H9 (cell line): ENCODE measurements around the gene RBMS3. TPM values are rescaled to one million over a fixed set of nuclear protein-coding genes. Genes with fewer than 3 reads are reported as not detected.
"Not testable (repeated sequence)": the region's sequence is repeated elsewhere in the genome, so short reads cannot be mapped to it uniquely, and the experiment has no call there.

Source experiments
- DNase-seq: peaks from one replicate; pipeline ENCODE4 v3.0.0-alpha.2; 2017
- H2AFZ ChIP-seq: one replicate; pipeline ENCODE4 v1.6.1; 2013; ENCODE audit warnings: mild to moderate bottlenecking, low read length, control low read depth, moderate library complexity
- H2AK5ac ChIP-seq: 2 replicates; pipeline ENCODE4 v1.6.1; 2013; ENCODE audit warnings: low read length, control low read depth, mixed read lengths; ENCODE audit not compliant: insufficient read length
- H2BK120ac ChIP-seq: one replicate; pipeline ENCODE4 v1.6.1; 2013; ENCODE audit warnings: low read depth, mild to moderate bottlenecking, low read length, control low read depth, inconsistent platforms; ENCODE audit not compliant: poor library complexity, severe bottlenecking
- H2BK12ac ChIP-seq: 2 replicates; pipeline ENCODE4 v1.6.1; 2013; ENCODE audit warnings: low read length, control low read depth, mixed read lengths, low read depth; ENCODE audit not compliant: insufficient read length
- H2BK15ac ChIP-seq: 2 replicates; pipeline ENCODE4 v1.6.1; 2013; ENCODE audit warnings: low read depth, low read length, control low read depth
- H2BK20ac ChIP-seq: one replicate; pipeline ENCODE4 v1.6.1; 2013; ENCODE audit warnings: low read depth, mild to moderate bottlenecking, low read length, control low read depth, inconsistent platforms; ENCODE audit not compliant: poor library complexity, severe bottlenecking
- H2BK5ac ChIP-seq: 2 replicates; pipeline ENCODE4 v1.6.1; 2013; ENCODE audit warnings: low read length, control low read depth, mixed read lengths; ENCODE audit not compliant: insufficient read length
- H3K14ac ChIP-seq: 2 replicates; pipeline ENCODE4 v1.6.1; 2013; ENCODE audit warnings: low read length, control low read depth; ENCODE audit not compliant: insufficient read depth
- H3K18ac ChIP-seq: 2 replicates; pipeline ENCODE4 v1.6.1; 2013; ENCODE audit warnings: low read depth, mild to moderate bottlenecking, mixed read lengths, low read length, control low read depth; ENCODE audit not compliant: insufficient read length
- H3K23ac ChIP-seq: 2 replicates; pipeline ENCODE4 v1.6.1; 2013; ENCODE audit warnings: low read length, control low read depth, mixed read lengths, low read depth; ENCODE audit not compliant: insufficient read length
- H3K23me2 ChIP-seq: 2 replicates; pipeline ENCODE4 v1.6.1; 2013; ENCODE audit warnings: low read depth, mild to moderate bottlenecking, mixed read lengths, low read length, control low read depth; ENCODE audit not compliant: insufficient read length, poor library complexity, severe bottlenecking
- H3K27ac ChIP-seq: 2 replicates; pipeline ENCODE4 v1.5.1; 2013; ENCODE audit warnings: low read length, control low read depth, mixed read lengths, low read depth; ENCODE audit not compliant: insufficient read length
- H3K27me3 ChIP-seq: 2 replicates; pipeline ENCODE4 v1.6.1; 2013; ENCODE audit warnings: low read length, control low read depth, inconsistent platforms; ENCODE audit not compliant: insufficient read depth
- H3K4ac ChIP-seq: 2 replicates; pipeline ENCODE4 v1.6.1; 2013; ENCODE audit warnings: low read depth, mild to moderate bottlenecking, control low read depth, inconsistent platforms, low read length, moderate library complexity
- H3K4me1 ChIP-seq: 2 replicates; pipeline ENCODE4 v1.6.1; 2013; ENCODE audit warnings: low read length, control low read depth, inconsistent platforms; ENCODE audit not compliant: insufficient read depth
- H3K4me2 ChIP-seq: 2 replicates; pipeline ENCODE4 v1.6.1; 2013; ENCODE audit warnings: low read length, control low read depth, mixed read lengths; ENCODE audit not compliant: insufficient read length, insufficient read depth
- H3K56ac ChIP-seq: 2 replicates; pipeline ENCODE4 v1.6.1; 2013; ENCODE audit warnings: low read depth, mild to moderate bottlenecking, mixed read lengths, low read length, control low read depth; ENCODE audit not compliant: insufficient read length
- H3K79me1 ChIP-seq: 2 replicates; pipeline ENCODE4 v1.6.1; 2013; ENCODE audit warnings: low read depth, mild to moderate bottlenecking, moderate library complexity, low read length, control low read depth, inconsistent platforms; ENCODE audit not compliant: insufficient read depth, poor library complexity, severe bottlenecking
- H3K79me2 ChIP-seq: 2 replicates; pipeline ENCODE4 v1.6.1; 2013; ENCODE audit warnings: low read length, control low read depth, inconsistent platforms; ENCODE audit not compliant: insufficient read depth
- H3K9ac ChIP-seq: 2 replicates; pipeline ENCODE4 v1.6.1; 2013; ENCODE audit warnings: low read length, control low read depth, mixed read lengths; ENCODE audit not compliant: insufficient read length; ENCODE audit errors: extremely low read depth
- H3K9me3 ChIP-seq: one replicate; pipeline ENCODE4 v1.6.1; 2013; ENCODE audit warnings: low read depth, low read length, inconsistent platforms; ENCODE audit not compliant: control insufficient read depth
- H3T11ph ChIP-seq: one replicate; pipeline ENCODE4 v1.6.1; 2013; ENCODE audit warnings: mild to moderate bottlenecking, low read length, control low read depth, inconsistent platforms
- H4K20me1 ChIP-seq: one replicate; pipeline ENCODE4 v1.6.1; 2013; ENCODE audit not compliant: control insufficient read depth, insufficient read length, insufficient read depth
- H4K5ac ChIP-seq: 2 replicates; pipeline ENCODE4 v1.6.1; 2013; ENCODE audit warnings: low read depth, mild to moderate bottlenecking, mixed read lengths, low read length, control low read depth; ENCODE audit not compliant: insufficient read length
- H4K8ac ChIP-seq: replicated peaks from 2 replicates; pipeline ENCODE4 v1.6.1; 2013; ENCODE audit warnings: low read length, control low read depth, mixed read lengths, low read depth; ENCODE audit not compliant: insufficient read length
- H4K91ac ChIP-seq: 2 replicates; pipeline ENCODE4 v1.6.1; 2013; ENCODE audit warnings: low read depth, mild to moderate bottlenecking, moderate library complexity, mixed read lengths, low read length, control low read depth; ENCODE audit not compliant: insufficient read length
- H3K27ac Mint-ChIP-seq, 3 experiments: 2 replicates in 2 of 3; 3 replicates in 1 of 3; pipeline ENCODE4 v1.8.0; 2020 to 2021; ENCODE audit warnings: mixed read lengths in 3 of 3, mild to moderate bottlenecking in 1 of 3, moderate library complexity in 1 of 3
- H3K27me3 Mint-ChIP-seq: 2 replicates; pipeline ENCODE4 v1.8.0; 2021; ENCODE audit warnings: low read depth, mild to moderate bottlenecking, moderate library complexity, mixed read lengths
- H3K36me3 Mint-ChIP-seq, 3 experiments: 2 replicates in 2 of 3; 3 replicates in 1 of 3; pipeline ENCODE4 v1.8.0; 2020 to 2021; ENCODE audit warnings: low read depth in 3 of 3, mixed read lengths in 3 of 3; ENCODE audit not compliant: insufficient read depth in 1 of 3
- H3K4me1 Mint-ChIP-seq, 2 experiments: 2 replicates each; pipeline ENCODE4 v1.8.0; 2020; ENCODE audit warnings: mixed read lengths in 2 of 2
- H3K4me3 Mint-ChIP-seq, 2 experiments: 2 replicates in 1 of 2; 3 replicates in 1 of 2; pipeline ENCODE4 v1.8.0; 2020 to 2021; ENCODE audit warnings: mild to moderate bottlenecking in 2 of 2, mixed read lengths in 2 of 2, moderate library complexity in 1 of 2
- H3K9me3 Mint-ChIP-seq, 2 experiments: 2 replicates in 1 of 2; 3 replicates in 1 of 2; pipeline ENCODE4 v1.8.0; 2020; ENCODE audit warnings: mild to moderate bottlenecking in 2 of 2, mixed read lengths in 2 of 2, moderate library complexity in 1 of 2
- WGBS: extraction: QIAGEN DNeasy Blood & Tissue Kit; methylation state at CpG from one replicate; pipeline ENCODE4 v1.1.7; 2013; ENCODE audit warnings: missing lambda C conversion rate, low lambda C conversion rate, mixed read lengths; ENCODE audit not compliant: insufficient read length; ENCODE audit errors: extremely low coverage; 5-methylcytosine and 5-hydroxymethylcytosine counted together
- total RNA-seq: library from RNA; stranded (reverse); gene quantifications from 2 replicates; pipeline ENCODE4 v1.2.1, GENCODE V29; 2021
- TF ChIP-seq, protein P1 (sequence below): fragments of 200-600 bp; sonication (generic); conservative IDR thresholded peaks from 3 replicates; pipeline ENCODE4 v1.8.0; 2021; ENCODE audit warnings: antibody characterized with exemption, mild to moderate bottlenecking

Gene RBMS3
- total RNA-seq, 1 experiment from 2014 or later = 8.1 TPM

DNA sequence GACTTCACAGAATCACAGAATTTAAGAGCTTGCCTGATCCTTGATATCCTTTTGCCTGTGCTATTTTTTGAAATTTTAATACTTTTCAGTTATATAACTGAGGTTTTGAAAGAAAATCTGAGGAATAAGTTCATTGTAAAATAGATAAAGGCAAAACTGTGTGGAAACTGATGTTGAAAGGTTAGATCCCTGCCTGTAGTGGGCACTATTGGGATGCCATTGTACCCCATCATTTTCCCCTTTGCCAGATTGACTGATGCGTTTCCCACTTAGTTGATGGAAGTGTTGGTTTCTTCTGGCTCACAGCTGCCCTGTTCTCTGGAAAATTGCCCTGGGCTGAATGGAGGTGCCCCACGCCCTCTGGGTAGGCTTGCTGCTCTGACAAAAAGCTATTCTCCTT is 387.9 kb downstream of the RBMS3 start:
- H3K36me3 Mint-ChIP-seq = peaks cover 0 to 6% (median 0%) of the 10 kb centered on the region in 3 experiments; a peak in 2 of 7 replicates
- no peaks in the 10 kb centered on the region for H3K4me1 ChIP-seq
- TF ChIP-seq, protein P1, sequence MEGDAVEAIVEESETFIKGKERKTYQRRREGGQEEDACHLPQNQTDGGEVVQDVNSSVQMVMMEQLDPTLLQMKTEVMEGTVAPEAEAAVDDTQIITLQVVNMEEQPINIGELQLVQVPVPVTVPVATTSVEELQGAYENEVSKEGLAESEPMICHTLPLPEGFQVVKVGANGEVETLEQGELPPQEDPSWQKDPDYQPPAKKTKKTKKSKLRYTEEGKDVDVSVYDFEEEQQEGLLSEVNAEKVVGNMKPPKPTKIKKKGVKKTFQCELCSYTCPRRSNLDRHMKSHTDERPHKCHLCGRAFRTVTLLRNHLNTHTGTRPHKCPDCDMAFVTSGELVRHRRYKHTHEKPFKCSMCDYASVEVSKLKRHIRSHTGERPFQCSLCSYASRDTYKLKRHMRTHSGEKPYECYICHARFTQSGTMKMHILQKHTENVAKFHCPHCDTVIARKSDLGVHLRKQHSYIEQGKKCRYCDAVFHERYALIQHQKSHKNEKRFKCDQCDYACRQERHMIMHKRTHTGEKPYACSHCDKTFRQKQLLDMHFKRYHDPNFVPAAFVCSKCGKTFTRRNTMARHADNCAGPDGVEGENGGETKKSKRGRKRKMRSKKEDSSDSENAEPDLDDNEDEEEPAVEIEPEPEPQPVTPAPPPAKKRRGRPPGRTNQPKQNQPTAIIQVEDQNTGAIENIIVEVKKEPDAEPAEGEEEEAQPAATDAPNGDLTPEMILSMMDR = peak; percentile 57
- H4K91ac ChIP-seq = no peak overlapping the region
- H3K4me3 Mint-ChIP-seq = no peak overlapping the region
- H2BK12ac ChIP-seq = no peak overlapping the region
- H3K27me3 Mint-ChIP-seq = no peaks in the 10 kb centered on the region; the same call in 1 of the 2 replicates
- no peaks in the 10 kb centered on the region for H3K79me1 ChIP-seq
- H4K20me1 ChIP-seq = no peaks in the 10 kb centered on the region
- WGBS = no CpG with 5 or more reads among the region's 2 CpGs
- no peaks in the 10 kb centered on the region for H3K23me2 ChIP-seq
- H3K23ac ChIP-seq = no peak overlapping the region
- H2BK20ac ChIP-seq = no peak overlapping the region
- no peaks in the 10 kb centered on the region for H3K9me3 ChIP-seq
- DNase-seq = no peak
- H3K79me2 ChIP-seq = no peaks in the 10 kb centered on the region
- H3K18ac ChIP-seq = no peak overlapping the region
- H2BK120ac ChIP-seq = no peak overlapping the region
- no peak overlapping the region for H2BK15ac ChIP-seq
- no peak overlapping the region for H3K14ac ChIP-seq
- no peak overlapping the region for H2AK5ac ChIP-seq
- H2BK5ac ChIP-seq = no peak overlapping the region
- H4K8ac ChIP-seq = no peak overlapping the region
- H3K9ac ChIP-seq = no peak overlapping the region
- H3K27ac ChIP-seq = no peak overlapping the region
- no peak overlapping the region for H3K4me2 ChIP-seq
- no peaks in the 10 kb centered on the region for H3K4me1 Mint-ChIP-seq
- no peaks in the 10 kb centered on the region for H3K27me3 ChIP-seq
- H3K4ac ChIP-seq = no peak overlapping the region
- no peak overlapping the region for H3K27ac Mint-ChIP-seq
- H2AFZ ChIP-seq = no peak overlapping the region
- no peak overlapping the region for H3T11ph ChIP-seq
- H3K56ac ChIP-seq = no peak overlapping the region
- H3K9me3 Mint-ChIP-seq = peaks cover 0 to 7% of the 10 kb centered on the region in 2 experiments; a peak in 3 of 5 replicates
- H4K5ac ChIP-seq = no peak overlapping the region

DNA sequence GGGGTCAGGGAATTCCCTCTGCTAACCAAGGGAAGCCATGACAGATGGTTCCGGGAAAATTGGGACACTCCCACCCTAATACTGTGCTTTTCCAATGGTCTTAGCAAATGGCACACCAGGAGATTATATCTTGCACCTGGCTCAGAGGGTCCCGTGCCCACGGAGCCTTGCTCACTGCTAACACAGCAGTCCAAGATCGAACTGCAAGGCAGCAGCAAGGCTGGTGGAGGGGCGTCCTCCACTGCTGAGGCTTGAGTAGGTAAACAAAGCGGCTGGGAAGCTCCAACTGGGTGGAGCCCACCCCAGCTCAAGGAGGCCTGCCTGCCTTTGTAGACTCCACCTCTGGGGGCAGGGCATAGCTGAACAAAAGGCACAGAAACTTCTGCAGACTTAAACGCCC is 389.6 kb downstream of the RBMS3 start:
- H3K4me3 Mint-ChIP-seq, H3K27me3 ChIP-seq, H3K79me2 ChIP-seq, H3K27me3 Mint-ChIP-seq, H4K8ac ChIP-seq, H3K23me2 ChIP-seq, H3K4me1 ChIP-seq, H3K14ac ChIP-seq, H3K27ac Mint-ChIP-seq, H2AK5ac ChIP-seq, H2BK15ac ChIP-seq, H3K18ac ChIP-seq, H2BK20ac ChIP-seq, H4K5ac ChIP-seq, H3K4me2 ChIP-seq, H2AFZ ChIP-seq, H3K56ac ChIP-seq, DNase-seq, H2BK120ac ChIP-seq, H3K9me3 ChIP-seq, H2BK12ac ChIP-seq, H4K20me1 ChIP-seq, H3K4ac ChIP-seq, H3K4me1 Mint-ChIP-seq, H3K79me1 ChIP-seq, H2BK5ac ChIP-seq, H3K9ac ChIP-seq, H3T11ph ChIP-seq, H3K27ac ChIP-seq, H4K91ac ChIP-seq, H3K23ac ChIP-seq: not testable (repeated sequence)
- WGBS = no CpG with 5 or more reads among the region's 7 CpGs
- H3K36me3 Mint-ChIP-seq = peaks cover 0 to 12% (median 12%) of the 10 kb centered on the region in 3 experiments; a peak in 4 of 7 replicates
- H3K9me3 Mint-ChIP-seq = peaks cover 10 to 13% of the 10 kb centered on the region in 2 experiments
